Prostate gland (tissue), 2 donors: ENCODE results near the gene ATP1B2. TPM values are rescaled to one million over a fixed set of nuclear protein-coding genes. Genes with fewer than 3 reads are reported as not detected.

Experiments
- DNase-seq: peaks from one replicate; pipeline ENCODE4 v3.0.0-alpha.2; 2019; ENCODE audit warnings: low spot score
- H3K27ac ChIP-seq, 2 donors: fragments of 200-600 bp; sonication (generic); 2 replicates each; pipeline ENCODE4 v1.5.1; 2017 to 2019
- H3K27me3 ChIP-seq: fragments of 200-600 bp; sonication (generic); replicated peaks from 2 replicates; pipeline ENCODE4 v1.5.1; 2019; ENCODE audit not compliant: insufficient read depth
- H3K36me3 ChIP-seq, 2 donors: fragments of 200-600 bp; sonication (generic); 1 replicate in 1 of 2; 2 replicates in 1 of 2; pipeline versions ENCODE4 v1.5.1 to v1.8.1; 2017 to 2019
- H3K4me1 ChIP-seq: fragments of 200-600 bp; sonication (generic); replicated peaks from 2 replicates; pipeline ENCODE4 v1.5.1; 2019
- H3K4me3 ChIP-seq, 2 donors: fragments of 200-600 bp; sonication (generic); 2 replicates each; pipeline ENCODE4 v1.5.1; 2017 to 2019
- H3K9me3 ChIP-seq: fragments of 200-600 bp; sonication (generic); 2 replicates; pipeline ENCODE4 v1.5.1; 2017
- CTCF ChIP-seq, 4 experiments: fragments of 200-600 bp in 2 of 4; fragments of 450-650 bp in 2 of 4; sonication (generic) in 2 of 4; IDR thresholded peaks; 1 replicate in 3 of 4; 2 replicates in 1 of 4; pipeline ENCODE4 v1.5.1; 2016 to 2019; ENCODE audit warnings: antibody characterized with exemption in 4 of 4, mild to moderate bottlenecking in 2 of 4, moderate library complexity in 2 of 4
- POLR2A ChIP-seq: fragments of 450-650 bp; IDR thresholded peaks from one replicate; pipeline ENCODE4 v1.6.1; 2016; ENCODE audit warnings: antibody characterized with exemption, mild to moderate bottlenecking
- POLR2AphosphoS5 ChIP-seq: sonication (generic); formaldehyde crosslinking; IDR thresholded peaks from one replicate; pipeline ENCODE4 v1.6.1; 2017; ENCODE audit warnings: antibody characterized with exemption
- WGBS: methylation state at CpG from one replicate; pipeline ENCODE4 v1.1.5; 2018; 5-methylcytosine and 5-hydroxymethylcytosine counted together
- intact Hi-C: fragments of 100-400 bp; cut with DNase I; formaldehyde crosslinking; loops from one replicate; pipeline ENCODE4 v1.14.2; 2022
- total RNA-seq, 2 donors: library from RNA; depleted of rRNA; stranded (reverse); fragments of >200 nt; gene quantifications; one replicate each; pipeline ENCODE4 v1.1.0, GENCODE V29; 2016

The ATP1B2 gene
- total RNA-seq, 2 donors from 2014 or later: 0.82 to 11.7 TPM

DNA sequence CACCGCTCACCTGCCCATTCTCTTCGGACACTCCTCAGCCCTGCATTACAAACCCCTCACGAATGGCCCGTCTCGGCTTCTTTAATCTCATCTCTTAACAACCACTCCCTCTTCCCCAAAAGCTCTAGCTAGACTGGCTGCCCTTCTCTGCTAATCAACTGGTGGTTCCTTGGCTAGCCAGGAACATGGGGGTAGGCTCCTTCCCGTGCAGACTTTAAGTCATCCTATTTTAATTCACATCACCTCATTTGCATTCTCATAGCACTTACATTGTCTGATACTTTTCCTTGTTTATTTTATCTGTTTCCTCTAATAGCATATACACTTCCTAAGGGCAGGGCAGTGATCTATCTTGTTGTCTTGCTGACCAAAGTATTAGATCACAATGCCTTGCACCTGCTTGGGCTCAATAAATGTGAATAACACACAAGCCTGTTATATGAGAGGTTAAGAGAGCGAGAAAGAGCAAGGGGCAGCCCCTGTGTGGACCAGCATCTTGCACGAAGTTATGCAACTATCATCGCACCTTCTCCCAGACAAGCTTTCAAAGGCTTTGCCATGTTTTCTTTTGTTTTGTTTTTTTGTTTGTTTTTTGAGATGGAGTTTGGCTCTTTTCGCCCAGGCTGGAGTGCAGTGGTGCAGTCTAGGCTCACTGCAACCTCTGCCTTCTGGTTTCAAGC, 26.8 kb downstream of the ATP1B2 start:
- no peak for DNase-seq
- H3K4me3 ChIP-seq: no peak overlapping the region
- H3K4me1 ChIP-seq: no peaks in the 10 kb centered on the region
- H3K9me3 ChIP-seq: no peaks in the 10 kb centered on the region
- H3K27me3 ChIP-seq: no peaks in the 10 kb centered on the region
- 77% methylated on average over 10 of the region's 10 CpGs for WGBS
- no peak overlapping the region for H3K27ac ChIP-seq
- TF ChIP-seq POLR2A (no peak), CTCF (IDR thresholded peaks at IDR 0.05) (no peak), POLR2AphosphoS5 (no peak)
- intact Hi-C loops: no loop called here
- peaks cover 6 to 24% of the 10 kb centered on the region in 2 donors for H3K36me3 ChIP-seq

- Histone ChIP-seq H3K27me3 (no peaks in the 10 kb centered on the region), H3K9me3 (no peaks in the 10 kb centered on the region)
- intact Hi-C loops: loop anchor here (5.0 to 10.0 kb wide), 4 partner anchors 58 to 333 kb away; partner anchors contain the start of genes KCTD11, POLR2A, SAT2 and SLC35G6
These were observed 34.3 kb downstream of the ATP1B2 start for GRCh38 chr17:7684851-7685532.

DNA sequence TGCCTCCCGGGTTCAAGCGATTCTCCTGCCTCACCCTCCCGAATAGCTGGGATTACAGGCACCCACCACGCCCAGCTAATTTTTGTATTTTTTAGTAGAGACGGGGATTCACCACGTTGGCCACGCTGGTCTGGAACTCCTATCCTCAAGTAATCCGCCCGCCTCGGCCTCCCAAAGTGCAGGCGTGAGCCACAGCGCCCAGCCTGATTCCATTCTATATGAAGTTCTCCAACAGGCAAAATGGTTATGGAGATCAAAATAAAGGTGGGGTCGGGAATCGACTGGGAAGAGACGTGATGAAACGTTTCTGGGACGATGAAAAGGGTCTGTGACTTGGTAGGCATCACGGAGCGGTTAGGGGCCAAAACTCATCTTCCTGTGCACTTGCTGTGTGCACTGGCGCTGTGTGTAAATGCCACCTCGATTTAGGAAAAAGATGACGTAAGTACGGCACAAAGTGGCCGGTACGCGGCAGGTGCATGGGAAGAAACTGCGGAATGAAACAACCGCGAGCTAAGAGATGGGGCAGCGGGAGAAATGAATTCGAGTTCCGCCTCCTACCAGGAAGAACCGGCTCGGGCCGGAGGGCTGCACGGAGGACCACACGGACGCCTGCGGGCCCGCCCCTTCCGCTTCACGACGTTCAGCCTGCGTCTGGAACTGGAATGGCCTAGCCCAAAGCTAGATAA, 35.0 kb downstream of the ATP1B2 start:
- peak; percentile 93 for DNase-seq
- 3% methylated on average over 44 of the region's 44 CpGs for WGBS
- intact Hi-C loops: loop anchor here (5.0 to 10.0 kb wide), 4 partner anchors 58 to 333 kb away; partner anchors contain the start of genes KCTD11, POLR2A, SAT2 and SLC35G6
- no peaks in the 10 kb centered on the region for H3K27me3 ChIP-seq
- peak; percentile 94 for TF ChIP-seq POLR2AphosphoS5
- peak; percentile 51 for TF ChIP-seq POLR2A
- TF ChIP-seq CTCF (IDR thresholded peaks at IDR 0.05): peak in 1 of 4 experiments; percentile 17
- H3K36me3 ChIP-seq: no peaks in the 10 kb centered on the region
- peak overlapping the region; percentile 90 to 93 for H3K27ac ChIP-seq
- peak overlapping the region; percentile 66 to 77 for H3K4me3 ChIP-seq
- H3K4me1 ChIP-seq: peaks cover 9% of the 10 kb centered on the region
- no peaks in the 10 kb centered on the region for H3K9me3 ChIP-seq

More at GRCh38 chr17:7684851-7685532, 34.3 kb downstream of the ATP1B2 start:
- peaks cover 9% of the 10 kb centered on the region for H3K4me1 ChIP-seq
- no peak for DNase-seq
- WGBS: 43% methylated on average over 15 of the region's 15 CpGs
- peak overlapping the region; percentile 90 to 93 for H3K27ac ChIP-seq
- H3K36me3 ChIP-seq: no peaks in the 10 kb centered on the region
- H3K4me3 ChIP-seq: peak overlapping the region; percentile 66 to 77
- no peak for TF ChIP-seq POLR2AphosphoS5

- TF ChIP-seq POLR2AphosphoS5 (peak; percentile 87), CTCF (IDR thresholded peaks at IDR 0.05) (no peak), POLR2A (peak; percentile 85)
- peak; percentile 66 for DNase-seq
- H3K9me3 ChIP-seq: no peaks in the 10 kb centered on the region
- WGBS: 0% methylated on average over 30 of the region's 30 CpGs
- H3K4me3 ChIP-seq: peak overlapping the region; percentile 66 to 77
- peak overlapping the region; percentile 90 to 93 for H3K27ac ChIP-seq
- H3K36me3 ChIP-seq: no peaks in the 10 kb centered on the region
- H3K4me1 ChIP-seq: peaks cover 9% of the 10 kb centered on the region
- no peaks in the 10 kb centered on the region for H3K27me3 ChIP-seq
- intact Hi-C loops: loop anchor here (5.0 to 10.0 kb wide), 4 partner anchors 59 to 334 kb away; partner anchors contain the start of genes KCTD11, POLR2A, SAT2 and SLC35G6
These were observed 35.7 kb downstream of the ATP1B2 start for GRCh38 chr17:7686222-7687071.
